ENCODE results near the gene SLC9A4. TPM values are rescaled to one million over a fixed set of nuclear protein-coding genes. Genes with fewer than 3 reads are reported as not detected.
"Not testable (repeated sequence)": the region's sequence is repeated elsewhere in the genome, so short reads cannot be mapped to it uniquely, and the experiment has no call there.

Gene SLC9A4
- polyA plus RNA-seq, 1 experiment = not detected

- ChIA-PET POLR2A (no interaction called here), CTCF (interaction anchor here (1.4 kb wide), 1 partner anchor 64 kb away, joined by 6 read pairs; no protein-coding TSS in a partner anchor)
- no peak for TF ChIP-seq CTCF (IDR thresholded peaks at IDR 0.05; ENCODE audit: low read depth, low read length)
- Histone ChIP-seq H3K4me3 (ENCODE audit: low read depth, low read length) (no peak overlapping the region), H3K27ac (ENCODE audit: low read depth, low read length) (no peak overlapping the region), H3K27me3 (ENCODE audit: control insufficient read depth, insufficient read depth, low read length) (no peaks in the 10 kb centered on the region), H3K9me3 (ENCODE audit: control insufficient read depth, insufficient read depth, low read length) (no peaks in the 10 kb centered on the region)
- DNase-seq (ENCODE audit: low read depth, low spot score) = no peak
Observed at GRCh38 chr2:102551329-102552096, 78.5 kb downstream of the SLC9A4 start.

- ChIA-PET CTCF (no interaction called here), POLR2A (no interaction called here)
- DNase-seq (ENCODE audit: low read depth, low spot score) = no peak
Observed at GRCh38 chr2:102553601-102554000, 80.6 kb downstream of the SLC9A4 start.

GRCh38 chr2:102558463-102558862 lies 85.4 kb downstream of the SLC9A4 start:
- no peak for TF ChIP-seq CTCF (IDR thresholded peaks at IDR 0.05; ENCODE audit: low read depth, low read length)
- CTCF ChIA-PET = interaction anchor here (1.3 kb wide), 1 partner anchor 86 kb away, joined by 3 read pairs; the partner anchor contains the start of gene SLC9A4
- Histone ChIP-seq H3K4me3 (ENCODE audit: low read depth, low read length) (no peak overlapping the region), H3K27ac (ENCODE audit: low read depth, low read length) (no peak overlapping the region), H3K9me3 (ENCODE audit: control insufficient read depth, insufficient read depth, low read length) (no peaks in the 10 kb centered on the region), H3K27me3 (ENCODE audit: control insufficient read depth, insufficient read depth, low read length) (no peaks in the 10 kb centered on the region)
- POLR2A ChIA-PET = no interaction called here
- DNase-seq (ENCODE audit: low read depth, low spot score) = no peak

More at GRCh38 chr2:102553601-102554000, 80.6 kb downstream of the SLC9A4 start:
- Histone ChIP-seq H3K4me3 (ENCODE audit: low read depth, low read length) (no peak overlapping the region), H3K27ac (ENCODE audit: low read depth, low read length) (no peak overlapping the region), H3K27me3 (ENCODE audit: control insufficient read depth, insufficient read depth, low read length) (no peaks in the 10 kb centered on the region), H3K9me3 (ENCODE audit: control insufficient read depth, insufficient read depth, low read length) (no peaks in the 10 kb centered on the region)
- no peak for TF ChIP-seq CTCF (IDR thresholded peaks at IDR 0.05; ENCODE audit: low read depth, low read length)

- H3K4me3 ChIP-seq (ENCODE audit: low read depth, low read length); H3K9me3 ChIP-seq (ENCODE audit: control insufficient read depth, insufficient read depth, low read length); DNase-seq (ENCODE audit: low read depth, low spot score); H3K27ac ChIP-seq (ENCODE audit: low read depth, low read length); CTCF ChIA-PET; H3K27me3 ChIP-seq (ENCODE audit: control insufficient read depth, insufficient read depth, low read length); POLR2A ChIA-PET: not testable (repeated sequence)
Observed at GRCh38 chr2:102562542-102562941, 89.5 kb downstream of the SLC9A4 start.

- Histone ChIP-seq H3K27me3 (ENCODE audit: control insufficient read depth, insufficient read depth, low read length) (no peaks in the 10 kb centered on the region), H3K9me3 (ENCODE audit: control insufficient read depth, insufficient read depth, low read length) (no peaks in the 10 kb centered on the region), H3K27ac (ENCODE audit: low read depth, low read length) (no peak overlapping the region), H3K4me3 (ENCODE audit: low read depth, low read length) (no peak overlapping the region)
- ChIA-PET POLR2A (no interaction called here), CTCF (interaction anchor here (2.9 kb wide), 1 partner anchor 40 kb away, joined by 8 read pairs; no protein-coding TSS in a partner anchor)
- DNase-seq (ENCODE audit: low read depth, low spot score) = no peak
- no peak for TF ChIP-seq CTCF (IDR thresholded peaks at IDR 0.05; ENCODE audit: low read depth, low read length)
Observed at GRCh38 chr2:102575888-102576287, 102.9 kb downstream of the SLC9A4 start.

Measured in AG04450 (cell line).